ENCODE data around the gene CCNH.

Gene CCNH

DNA sequence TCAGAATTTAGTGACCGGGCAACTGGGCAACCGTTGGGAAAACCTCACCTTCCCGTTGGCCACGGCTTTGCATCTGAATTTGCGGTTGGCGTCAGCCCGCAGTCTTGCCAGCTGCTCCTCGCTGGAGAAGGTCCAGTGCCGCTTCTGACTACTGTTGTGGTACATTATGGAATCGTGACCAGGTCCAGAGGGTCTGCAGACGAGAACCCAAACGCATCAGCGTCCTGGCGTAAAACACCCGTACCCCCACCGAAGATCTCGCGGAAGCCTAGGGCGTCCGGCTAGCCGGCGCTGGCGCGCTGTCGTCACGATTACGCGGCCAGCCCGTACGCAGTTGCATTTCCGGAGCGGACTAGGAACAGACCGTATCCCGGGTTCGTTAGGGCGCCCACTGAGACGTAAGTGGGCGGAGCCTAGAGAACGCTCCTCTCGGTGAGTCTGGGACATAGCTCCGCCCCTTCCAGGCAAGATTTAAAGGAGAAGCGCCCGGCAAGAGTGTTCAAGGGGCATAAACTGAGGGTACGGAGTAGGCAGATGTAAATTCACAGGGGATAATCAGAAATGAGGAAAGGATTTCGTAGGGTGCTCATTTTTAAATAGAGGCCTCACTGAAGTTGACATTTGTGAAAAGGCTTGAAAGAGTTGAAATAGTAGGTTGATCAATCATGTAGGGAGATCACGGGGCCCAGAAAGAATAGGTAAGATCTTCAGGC is at the start of gene CCNH:
CCNH (minus strand) TSS at position 301 of the 713 bp plus-strand sequence; CDS start at position 165, 136 bp downstream.
- peak; percentile 96 for DNase-seq

DNA sequence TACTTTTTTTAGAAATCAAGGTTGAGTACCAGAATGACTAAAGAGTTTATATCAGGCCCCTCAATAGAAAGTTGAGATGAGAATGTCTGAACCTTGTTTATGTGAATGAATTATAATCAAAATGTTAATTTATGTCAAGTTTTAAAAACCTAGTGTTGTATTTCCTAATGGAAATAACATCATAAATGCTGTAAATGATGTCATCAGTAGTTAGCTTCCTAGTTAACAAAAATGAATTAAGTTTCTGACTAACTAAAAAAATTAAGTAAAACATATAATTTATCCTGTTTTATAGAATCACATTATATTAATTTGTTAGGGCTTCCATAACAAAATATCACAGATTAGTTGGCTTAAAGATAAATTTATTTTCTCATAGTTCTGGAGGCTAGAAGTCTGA is 45.0 kb upstream of the CCNH start:
- DNase-seq, result no peak

DNA sequence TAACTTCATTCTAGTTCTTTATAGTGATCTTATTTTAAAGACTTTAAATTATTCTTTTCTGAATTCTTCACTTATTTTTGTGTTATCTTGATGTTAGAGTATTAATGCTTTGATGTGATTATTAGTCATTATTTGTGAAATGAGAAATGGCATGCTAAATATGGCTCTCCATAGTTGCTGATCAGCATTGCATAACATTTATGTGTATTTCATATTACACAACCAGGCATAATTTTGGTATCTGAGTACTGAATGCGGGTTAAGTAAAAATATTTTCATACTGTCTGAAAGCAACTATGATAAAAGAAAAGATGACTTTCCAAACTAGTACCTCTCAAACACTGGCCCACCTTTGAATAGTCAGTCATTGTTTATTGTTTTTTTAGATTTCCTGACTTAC is 41.1 kb upstream of the CCNH start:
- no peak for DNase-seq

DNA sequence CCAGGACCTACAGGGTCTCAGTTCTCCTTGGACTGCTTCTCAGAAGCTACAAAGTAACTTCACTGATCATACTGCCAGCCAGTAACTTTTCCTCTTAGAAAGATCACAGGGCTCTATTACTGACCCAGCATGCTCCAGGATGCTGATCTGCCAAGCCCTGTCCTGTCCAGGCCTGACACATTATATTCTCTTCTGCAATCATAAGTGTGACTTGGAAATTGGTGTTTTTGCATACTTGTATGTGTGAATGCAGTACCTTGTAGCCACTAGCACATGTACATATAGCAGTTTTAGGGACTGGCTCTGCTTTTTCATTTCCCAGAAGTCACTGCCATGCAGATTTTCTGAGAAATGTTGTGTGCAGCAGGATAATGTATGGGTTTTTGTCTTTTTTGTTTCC is 40.1 kb upstream of the CCNH start:
- DNase-seq, result no peak

DNA sequence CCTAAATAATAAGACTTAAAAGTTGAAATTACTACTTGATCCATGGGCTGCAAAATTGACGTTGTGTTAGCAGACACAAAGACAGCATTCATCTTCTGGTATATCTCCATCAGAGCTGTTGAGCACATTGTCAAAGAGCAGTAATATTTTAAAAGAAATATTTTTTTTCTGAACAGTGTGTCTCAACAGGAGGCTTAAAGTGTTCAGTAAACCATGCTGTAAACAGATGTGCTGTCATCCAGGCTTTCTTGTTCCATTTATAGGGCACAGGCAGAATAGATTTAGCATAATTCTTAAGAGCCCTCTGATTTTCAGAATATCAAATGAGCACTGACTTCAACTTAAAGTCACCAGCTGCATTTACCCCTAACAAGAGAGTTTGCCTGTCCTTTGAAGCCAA is 29.7 kb upstream of the CCNH start:
- DNase-seq, result no peak

DNA sequence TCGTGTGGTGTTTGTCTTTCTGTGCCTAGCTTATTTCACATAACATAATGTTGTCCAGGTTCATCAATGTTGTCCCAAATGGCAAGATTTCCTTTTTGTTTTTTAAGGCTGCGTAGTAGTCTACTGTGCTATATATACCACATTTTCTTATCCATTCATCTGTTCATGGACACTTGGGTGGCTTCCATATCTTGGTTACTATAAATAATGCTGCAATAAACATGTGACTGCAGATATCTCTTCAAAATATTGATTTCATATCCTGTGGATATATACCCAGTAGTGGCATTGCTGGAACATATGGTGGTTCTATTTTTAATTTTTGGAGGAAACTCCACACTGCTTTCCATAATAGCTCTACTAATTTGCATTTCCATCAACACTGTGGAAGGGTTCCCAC is 25.5 kb upstream of the CCNH start:
- no peak for DNase-seq

DNA sequence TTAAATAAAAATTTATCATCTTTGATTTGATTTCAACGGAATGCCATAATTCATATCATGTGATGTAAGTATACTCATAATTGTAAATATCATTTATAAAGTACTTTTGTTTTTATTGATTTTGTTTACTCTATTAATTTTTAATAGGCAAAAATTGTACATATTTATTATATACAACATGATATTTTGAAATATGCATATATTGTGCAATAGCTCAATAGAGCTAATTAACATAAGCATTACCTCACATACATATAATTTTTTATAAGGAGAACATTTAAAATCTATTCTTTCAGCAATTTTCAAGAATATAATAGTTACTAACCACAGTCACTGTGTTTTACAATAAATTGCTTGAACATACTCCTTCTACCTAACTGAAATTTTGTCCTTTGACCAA is 25.0 kb upstream of the CCNH start:
- DNase-seq, result no peak

DNA sequence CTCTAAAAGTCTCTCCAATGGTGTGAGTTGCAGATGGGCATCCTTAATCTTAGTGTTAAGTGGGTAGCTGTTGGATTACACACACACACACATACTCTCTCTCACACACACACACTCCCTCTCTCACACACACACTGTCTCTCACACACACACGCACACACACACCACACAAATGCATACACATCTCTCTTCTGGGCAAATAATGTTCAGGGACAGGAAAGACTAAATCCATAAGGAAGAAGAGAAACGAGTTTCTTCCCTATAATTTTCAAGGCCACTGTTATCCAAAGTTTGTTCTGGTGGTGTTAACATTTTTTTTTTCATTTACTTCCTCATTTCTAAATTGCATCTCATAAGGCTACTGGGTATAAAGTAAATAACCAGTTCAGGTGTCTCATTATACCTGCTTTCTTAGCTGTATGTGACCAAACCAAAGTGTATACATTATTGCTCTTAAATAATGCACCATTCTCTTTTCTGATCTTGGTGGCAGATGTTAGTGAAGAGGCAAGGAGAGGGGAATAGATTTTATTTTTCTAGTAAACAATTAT is 22.5 kb upstream of the CCNH start:
- DNase-seq, result no peak

DNA sequence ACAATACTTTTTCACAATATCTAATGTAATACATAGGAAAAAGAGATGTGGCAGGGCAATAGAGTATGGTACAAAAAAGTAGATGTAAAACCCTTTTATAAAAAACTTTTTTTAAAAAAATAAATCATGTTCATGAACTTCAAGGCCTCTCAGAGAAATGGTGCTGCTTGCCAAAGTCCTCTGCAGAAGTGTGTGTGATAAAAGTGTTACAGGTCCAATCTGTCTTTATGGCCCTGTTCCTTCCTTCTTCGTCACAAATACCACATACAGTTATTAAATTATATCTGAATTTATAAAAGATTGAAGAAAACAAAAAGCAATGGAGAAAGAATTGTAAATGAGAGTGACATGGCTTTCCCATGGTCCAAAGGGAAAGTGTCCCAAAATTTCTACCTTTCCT is 21.7 kb upstream of the CCNH start:
- no peak for DNase-seq

DNA sequence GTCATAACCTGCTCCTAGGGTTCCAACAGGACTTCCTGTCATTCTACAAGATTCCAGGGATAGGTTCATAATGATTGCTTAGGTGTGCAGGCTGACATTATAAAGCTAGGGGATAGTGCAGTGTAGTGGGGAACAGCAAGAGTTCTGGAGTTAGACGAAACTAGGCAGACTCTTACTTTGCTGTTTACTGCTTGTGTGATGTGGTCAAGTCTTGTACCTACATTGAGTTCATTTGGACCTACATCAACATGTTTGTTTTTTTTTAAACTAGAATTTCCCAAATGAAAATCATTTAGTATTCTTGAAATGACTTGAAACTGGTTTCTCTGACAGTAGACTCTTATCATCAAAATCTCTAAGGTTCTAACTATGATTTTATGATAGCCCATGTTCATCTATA is 21.2 kb upstream of the CCNH start:
- DNase-seq, result no peak

DNA sequence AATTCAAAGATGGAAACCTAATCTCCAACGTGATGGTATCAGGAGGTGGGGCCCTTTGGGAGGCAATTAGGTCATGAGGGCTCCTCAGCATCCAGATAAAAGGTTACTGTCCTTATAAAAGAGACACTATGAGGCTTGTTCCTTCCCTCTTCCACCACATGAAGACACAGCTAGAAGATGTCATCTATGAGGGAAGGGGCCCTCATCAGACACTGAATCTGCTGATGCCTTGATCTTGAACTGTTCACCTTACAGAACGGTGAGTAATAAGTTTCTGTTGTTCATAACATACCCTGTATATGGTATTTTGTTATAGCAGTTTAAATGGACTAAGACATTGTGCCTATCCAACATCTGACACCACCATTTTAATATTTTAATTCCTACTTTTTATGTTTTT is 19.7 kb upstream of the CCNH start:
- DNase-seq, result no peak

DNA sequence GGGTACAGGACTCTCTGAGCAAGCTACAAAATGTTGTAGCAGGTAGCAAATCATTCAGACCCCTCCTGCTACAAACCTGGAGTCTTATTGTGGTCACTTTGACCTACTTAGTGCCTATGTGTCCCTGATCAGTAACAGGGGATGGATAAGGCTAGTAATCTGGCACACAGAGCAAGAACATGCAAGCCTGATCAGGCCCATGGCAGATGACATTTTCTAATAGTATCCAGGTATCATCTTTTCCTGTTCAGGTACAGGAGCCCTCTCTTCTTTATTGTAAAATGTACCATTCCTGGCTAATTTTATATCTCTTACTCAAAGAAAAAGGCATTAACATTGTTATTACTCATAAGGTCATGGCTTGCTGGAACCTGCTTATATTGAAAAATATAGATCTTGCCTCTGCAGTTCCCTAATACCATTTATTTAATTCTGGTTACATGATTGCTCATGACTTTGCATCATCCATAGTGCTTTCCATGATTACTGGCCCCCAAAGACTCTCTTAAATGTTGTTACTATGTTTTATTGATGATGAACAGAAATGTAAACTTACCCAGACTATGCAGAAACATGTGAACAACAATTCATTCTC is 18.2 kb upstream of the CCNH start:
- DNase-seq, result no peak

DNA sequence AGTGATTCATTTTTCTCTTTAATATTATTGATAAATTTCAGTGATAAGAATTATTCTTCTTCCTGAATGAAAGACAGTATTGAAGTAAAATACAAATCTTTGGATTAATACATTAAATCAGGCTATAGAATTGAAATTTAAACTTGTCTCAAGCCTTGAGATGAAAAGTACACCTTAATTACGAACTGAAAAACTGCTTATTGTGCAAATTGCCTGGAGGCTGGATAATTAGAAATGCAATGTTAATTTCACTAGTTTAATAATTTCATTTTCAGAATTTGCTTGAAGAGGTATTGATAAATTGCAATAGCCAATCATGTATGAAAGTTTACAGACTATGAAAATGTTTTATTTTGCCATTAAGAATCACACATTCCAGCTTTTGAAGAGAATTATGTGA is 11.0 kb upstream of the CCNH start:
- no peak for DNase-seq

DNA sequence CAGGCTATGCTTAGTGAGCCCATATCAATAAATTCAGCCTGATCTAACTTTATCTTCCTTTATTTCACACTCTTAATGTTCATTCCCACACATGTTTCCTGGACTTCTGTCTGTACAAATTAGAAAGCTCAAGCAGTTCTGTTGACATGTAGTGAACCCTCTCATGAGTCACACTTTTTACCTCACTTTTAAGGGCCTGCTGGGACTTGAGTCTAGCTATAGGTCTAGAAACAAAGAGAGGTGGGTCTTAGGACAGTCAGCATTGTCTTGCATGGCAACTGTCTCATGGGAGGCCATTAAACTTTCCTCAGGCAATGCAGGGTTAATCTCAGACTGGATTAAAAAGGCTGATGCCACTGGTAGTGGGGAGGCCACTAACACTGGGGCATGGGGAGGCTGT is 8.6 kb upstream of the CCNH start:
- DNase-seq, result no peak

DNA sequence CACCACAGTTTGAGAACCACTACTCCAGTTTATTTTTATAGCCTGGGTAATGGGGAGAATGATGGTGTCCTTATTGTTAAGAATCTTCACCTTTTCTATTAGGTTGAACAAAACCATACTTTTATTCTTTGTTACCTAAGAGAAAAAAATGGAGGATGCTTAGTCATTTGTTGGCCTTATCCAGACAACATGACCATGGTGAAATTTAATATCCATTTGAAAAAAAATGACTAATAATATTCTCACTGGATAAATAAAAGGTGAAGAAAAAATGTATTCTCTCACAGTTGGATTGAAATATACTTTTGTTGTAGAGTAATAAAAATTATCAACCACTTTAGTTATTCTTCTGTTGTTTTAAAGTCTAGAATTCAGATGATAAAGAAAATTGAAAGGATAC is 5.8 kb upstream of the CCNH start:
- DNase-seq, result no peak

DNA sequence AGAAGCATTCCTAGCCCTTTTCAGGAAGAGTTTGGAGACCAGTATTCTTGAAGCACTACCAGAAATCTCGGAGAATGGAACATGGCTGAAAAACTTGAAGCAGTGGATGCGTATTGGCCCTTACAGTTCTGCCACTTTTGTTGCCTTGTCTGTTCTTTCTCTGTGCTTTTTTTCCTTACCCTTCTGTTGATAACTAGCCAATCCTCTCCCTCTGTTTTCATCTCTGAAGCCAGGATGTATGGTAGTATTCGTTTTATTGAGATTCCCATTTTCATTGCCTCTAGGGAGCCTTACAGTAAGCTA is 564 bp upstream of the CCNH start:
- DNase-seq, result no peak

DNA sequence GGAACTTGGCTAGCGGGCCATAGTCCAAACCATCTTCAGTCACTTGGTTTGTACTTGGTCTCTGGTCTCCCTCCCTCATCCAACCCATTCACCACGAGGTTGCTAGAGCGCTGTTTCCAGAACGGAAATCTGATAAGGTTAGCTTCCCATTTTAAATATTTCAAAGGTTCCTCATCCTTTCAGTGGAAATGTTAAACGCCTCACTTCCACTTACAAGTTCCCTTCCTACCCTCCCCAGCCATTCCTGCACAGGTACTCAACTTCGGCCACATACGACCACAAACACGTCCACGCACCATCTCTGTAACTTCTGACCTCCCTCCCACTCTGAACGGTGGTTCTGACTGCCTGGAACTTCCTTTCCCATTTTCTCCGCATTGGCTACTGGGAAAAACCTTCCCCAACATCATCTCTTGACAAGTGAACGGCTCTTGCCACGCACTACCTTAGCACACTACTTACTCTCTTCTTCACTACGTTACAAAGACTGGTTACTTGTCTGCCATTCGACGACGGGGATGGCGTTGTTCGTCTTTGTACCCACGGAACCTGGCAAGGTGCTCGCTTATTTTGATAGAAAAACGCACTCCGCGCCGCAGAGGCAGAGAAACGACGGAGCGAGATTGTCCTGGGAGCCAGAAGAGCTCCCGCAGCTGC is 629 bp downstream of the CCNH start:
- no peak for DNase-seq

DNA sequence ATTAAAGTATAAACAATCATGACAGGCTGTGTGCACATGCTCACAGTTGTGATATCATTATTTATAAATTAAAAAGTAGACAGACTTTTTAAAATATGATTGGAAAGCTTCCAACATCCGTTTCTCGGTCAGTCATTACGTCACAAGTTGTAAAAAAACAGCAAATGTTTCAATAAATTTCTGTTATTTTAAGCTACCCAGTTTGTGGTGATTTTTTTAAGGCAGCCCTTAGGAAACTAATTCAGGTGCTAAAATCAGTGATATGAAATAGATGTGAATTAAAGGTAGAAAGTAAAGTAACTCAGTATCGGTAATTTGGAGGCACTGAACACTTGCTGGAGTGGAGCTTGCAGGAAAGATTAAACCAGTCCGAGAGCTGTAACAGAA is 1.2 kb downstream of the CCNH start:
- no peak for DNase-seq

DNA sequence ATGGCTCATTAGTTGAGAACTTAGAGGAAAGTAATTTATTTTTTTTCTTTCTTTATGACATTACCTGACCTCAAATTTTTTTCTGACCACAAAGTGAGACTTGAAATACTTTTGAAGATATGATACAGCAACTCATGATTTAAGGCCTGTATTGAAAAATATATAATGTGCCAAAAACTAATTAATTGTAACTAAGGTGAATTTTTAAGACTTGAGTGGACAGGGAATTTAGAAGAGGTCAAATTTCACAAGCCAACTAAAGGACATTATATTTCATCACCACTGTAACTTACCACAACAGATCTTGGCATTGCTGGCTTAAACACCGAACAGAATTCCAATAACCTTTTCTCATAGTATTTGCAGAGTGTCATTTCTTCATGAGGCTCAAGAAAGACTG is 1.8 kb downstream of the CCNH start:
- no peak for DNase-seq

DNA sequence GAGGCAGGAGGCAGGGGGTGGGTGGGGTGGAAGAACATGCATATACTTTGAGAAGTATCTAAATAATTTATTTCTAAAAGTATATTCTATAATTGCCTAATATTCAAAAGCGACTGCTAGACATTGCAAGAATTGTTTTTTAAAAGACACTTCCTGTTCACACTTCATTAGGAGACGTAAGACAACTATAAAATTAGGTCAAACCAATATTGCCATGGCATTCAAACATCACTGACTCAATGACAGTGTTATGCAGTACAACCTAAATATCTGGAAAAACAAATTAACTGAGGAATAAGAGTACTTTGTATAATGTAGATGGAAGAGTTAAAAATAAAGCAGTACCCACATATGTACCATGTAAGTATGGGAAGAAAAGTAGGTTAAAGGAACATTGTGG is 4.5 kb downstream of the CCNH start:
- DNase-seq, result no peak

DNA sequence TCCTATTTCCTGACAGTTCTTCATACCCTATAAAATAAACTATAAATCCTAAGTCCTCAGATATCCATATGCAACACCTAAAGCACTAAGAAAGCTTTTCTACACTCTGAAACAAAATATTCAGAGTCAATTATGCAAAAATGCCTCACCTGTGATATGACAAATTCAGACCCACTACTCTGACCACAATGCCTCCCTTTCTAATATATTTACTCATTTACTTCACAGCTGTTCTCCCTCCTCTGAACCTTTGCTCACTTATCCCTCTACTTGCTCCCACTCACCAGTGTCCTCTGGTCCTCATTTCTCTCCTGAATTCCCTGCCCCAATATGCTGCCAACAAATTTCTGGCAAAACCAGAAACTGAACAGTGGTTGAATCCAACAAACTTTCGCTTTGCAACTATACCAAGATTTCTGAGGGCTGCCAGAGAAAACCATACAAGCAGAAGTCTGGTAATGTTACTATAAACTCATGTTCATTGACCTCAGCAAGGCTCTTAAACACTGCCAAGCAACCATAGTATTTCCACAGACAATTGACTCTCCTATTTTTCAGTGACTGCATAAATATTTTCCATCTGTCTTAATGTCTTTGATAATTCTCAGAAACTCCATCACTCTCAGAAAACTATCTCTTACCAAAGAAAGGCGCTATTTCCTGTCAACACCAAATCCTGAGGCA is 7.1 kb downstream of the CCNH start:
- DNase-seq, result no peak

DNA sequence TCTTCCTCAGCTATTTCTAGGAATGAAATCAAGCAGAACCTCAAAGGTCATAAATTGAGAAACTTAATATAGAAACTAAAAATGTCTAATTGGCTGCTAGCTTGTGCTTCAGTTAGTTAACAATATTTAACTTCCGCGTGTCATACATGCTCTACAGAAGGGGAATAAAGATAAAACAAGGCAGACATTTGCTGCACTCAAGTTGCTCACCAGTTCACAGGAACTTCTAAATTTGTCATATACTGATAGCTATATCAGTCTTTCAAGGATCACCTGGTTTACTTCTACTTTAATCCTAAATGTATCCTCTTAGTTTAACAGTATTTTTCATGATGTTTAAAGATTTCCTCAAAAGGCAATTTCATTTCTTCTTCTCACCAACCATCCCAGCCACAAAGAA is 8.4 kb downstream of the CCNH start:
- no peak for DNase-seq

DNA sequence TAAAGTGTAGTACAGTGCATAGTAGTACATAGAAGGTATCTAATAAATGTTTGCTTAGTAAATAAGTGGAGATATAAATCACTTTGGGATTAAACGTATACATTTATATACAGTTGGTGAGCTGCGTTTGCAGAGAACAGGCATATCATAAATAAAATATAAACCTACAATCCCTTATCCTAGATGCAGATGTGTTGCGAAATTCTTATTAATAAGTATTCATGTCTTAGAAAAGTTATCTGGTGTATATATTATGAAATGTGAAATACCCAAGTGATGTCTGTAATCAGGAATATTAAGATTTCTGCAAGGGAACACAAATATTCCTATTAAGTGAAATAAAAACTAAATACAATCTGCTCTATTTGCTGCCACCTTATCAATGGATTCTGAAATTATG is 8.8 kb downstream of the CCNH start:
- no peak for DNase-seq

DNA sequence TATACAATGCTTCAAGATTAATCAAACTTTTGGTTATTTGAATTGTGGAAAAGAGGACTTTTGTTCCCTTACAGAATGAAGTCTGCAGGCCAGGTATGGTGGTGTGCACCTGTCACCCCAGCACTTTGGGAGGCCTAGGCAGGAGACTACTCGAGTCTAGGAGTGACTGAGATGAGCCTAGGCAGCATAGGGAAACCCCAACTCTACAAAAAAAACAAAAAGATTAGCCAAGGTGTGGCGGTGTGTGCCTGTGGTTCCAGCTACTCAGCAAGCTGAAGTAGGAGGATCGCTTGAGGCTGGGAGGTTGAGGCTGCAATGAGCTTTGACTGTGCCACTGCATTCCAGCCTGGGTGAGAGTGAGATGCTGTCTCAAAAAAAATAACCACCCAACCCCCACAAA is 9.3 kb downstream of the CCNH start:
- no peak for DNase-seq

All from SHP77 treated with DMSO at 0.1 percent for 48 hours (cell line).